ENCODE measurements around the gene ZBTB33.

DNA sequence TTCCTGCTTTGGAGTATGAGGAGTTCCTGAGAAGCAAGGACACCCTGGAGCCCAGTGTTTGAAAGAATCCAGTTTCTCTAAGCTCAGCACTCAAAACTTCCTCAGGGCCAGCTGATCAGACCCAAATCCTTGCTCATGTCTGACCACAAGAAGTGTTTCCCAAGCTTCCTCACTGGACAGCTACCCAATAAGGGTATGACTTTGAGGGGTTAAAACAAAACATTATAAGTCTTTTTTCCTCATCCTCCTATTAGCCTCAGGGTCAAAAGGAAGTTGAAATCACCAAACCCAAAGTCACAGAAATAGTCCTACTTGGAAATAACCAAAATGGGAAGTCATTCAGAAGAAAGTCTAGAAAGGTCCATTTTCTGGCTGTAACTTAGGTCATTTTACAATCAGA lies 13.7 kb downstream of the ZBTB33 start:
- TF ChIP-seq, protein P1, sequence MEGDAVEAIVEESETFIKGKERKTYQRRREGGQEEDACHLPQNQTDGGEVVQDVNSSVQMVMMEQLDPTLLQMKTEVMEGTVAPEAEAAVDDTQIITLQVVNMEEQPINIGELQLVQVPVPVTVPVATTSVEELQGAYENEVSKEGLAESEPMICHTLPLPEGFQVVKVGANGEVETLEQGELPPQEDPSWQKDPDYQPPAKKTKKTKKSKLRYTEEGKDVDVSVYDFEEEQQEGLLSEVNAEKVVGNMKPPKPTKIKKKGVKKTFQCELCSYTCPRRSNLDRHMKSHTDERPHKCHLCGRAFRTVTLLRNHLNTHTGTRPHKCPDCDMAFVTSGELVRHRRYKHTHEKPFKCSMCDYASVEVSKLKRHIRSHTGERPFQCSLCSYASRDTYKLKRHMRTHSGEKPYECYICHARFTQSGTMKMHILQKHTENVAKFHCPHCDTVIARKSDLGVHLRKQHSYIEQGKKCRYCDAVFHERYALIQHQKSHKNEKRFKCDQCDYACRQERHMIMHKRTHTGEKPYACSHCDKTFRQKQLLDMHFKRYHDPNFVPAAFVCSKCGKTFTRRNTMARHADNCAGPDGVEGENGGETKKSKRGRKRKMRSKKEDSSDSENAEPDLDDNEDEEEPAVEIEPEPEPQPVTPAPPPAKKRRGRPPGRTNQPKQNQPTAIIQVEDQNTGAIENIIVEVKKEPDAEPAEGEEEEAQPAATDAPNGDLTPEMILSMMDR (IDR thresholded peaks at IDR 0.05) = no peak
- TF ChIP-seq POLR2AphosphoS5 (IDR thresholded peaks at IDR 0.05) (no peak), POLR2A (IDR thresholded peaks at IDR 0.05) (no peak)
